Measurements from ENCODE around the gene MRPL40.

The MRPL40 gene

GRCh38 chr22:19463491-19464469 lies 31.4 kb downstream of the MRPL40 start:
- TF ChIP-seq POLR2A (IDR thresholded peaks at IDR 0.05; ENCODE audit: extremely low read depth, insufficient read length) (no peak), MYC (IDR thresholded peaks at IDR 0.05; ENCODE audit: low read depth, low read length) (no peak), CTCF (IDR thresholded peaks at IDR 0.05; ENCODE audit: low read depth, low read length) (no peak)
- TF ChIP-seq, protein P1, sequence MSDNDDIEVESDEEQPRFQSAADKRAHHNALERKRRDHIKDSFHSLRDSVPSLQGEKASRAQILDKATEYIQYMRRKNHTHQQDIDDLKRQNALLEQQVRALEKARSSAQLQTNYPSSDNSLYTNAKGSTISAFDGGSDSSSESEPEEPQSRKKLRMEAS (IDR thresholded peaks at IDR 0.05; ENCODE audit: low read depth, low read length): no peak
- DNase-seq (ENCODE audit: low read depth): no peak
- H3K4me3 ChIP-seq (ENCODE audit: low read depth, low read length): no peak overlapping the region

GRCh38 chr22:19464546-19464945 lies 32.2 kb downstream of the MRPL40 start:
- DNase-seq (ENCODE audit: low read depth): no peak

DNA sequence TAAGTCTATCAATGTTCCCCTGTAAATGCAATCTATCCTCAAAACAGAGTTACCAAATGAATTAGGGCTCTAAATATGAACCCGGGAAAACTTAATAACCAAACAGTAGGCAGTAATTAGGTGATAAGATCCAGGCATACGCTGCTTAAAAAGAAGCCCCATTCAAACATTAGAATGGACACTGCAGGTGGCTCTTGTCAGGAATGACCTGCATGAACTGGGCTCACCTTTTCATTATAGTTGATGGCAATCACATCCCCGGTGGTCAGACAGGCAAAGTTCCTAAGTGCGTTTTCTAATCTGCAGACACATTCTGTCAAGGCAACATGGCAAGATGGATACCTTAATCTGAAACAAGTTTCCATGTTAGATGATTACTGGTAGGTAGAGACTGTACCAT lies 32.6 kb downstream of the MRPL40 start:
- DNase-seq (ENCODE audit: low read depth): no peak
- no peak for TF ChIP-seq MYC (IDR thresholded peaks at IDR 0.05; ENCODE audit: low read depth, low read length)
- no peak for TF ChIP-seq POLR2A (IDR thresholded peaks at IDR 0.05; ENCODE audit: extremely low read depth, insufficient read length)
- TF ChIP-seq, protein P1 (IDR thresholded peaks at IDR 0.05; ENCODE audit: low read depth, low read length): no peak
- no peak for TF ChIP-seq CTCF (IDR thresholded peaks at IDR 0.05; ENCODE audit: low read depth, low read length)
- no peak overlapping the region for H3K4me3 ChIP-seq (ENCODE audit: low read depth, low read length)

More at GRCh38 chr22:19464546-19464945, 32.2 kb downstream of the MRPL40 start:
- TF ChIP-seq MYC (IDR thresholded peaks at IDR 0.05; ENCODE audit: low read depth, low read length): no peak
- TF ChIP-seq POLR2A (IDR thresholded peaks at IDR 0.05; ENCODE audit: extremely low read depth, insufficient read length): no peak
- TF ChIP-seq, protein P1 (IDR thresholded peaks at IDR 0.05; ENCODE audit: low read depth, low read length): no peak
- H3K4me3 ChIP-seq (ENCODE audit: low read depth, low read length): no peak overlapping the region

- no peak overlapping the region for H3K4me3 ChIP-seq (ENCODE audit: low read depth, low read length)
- no peak for DNase-seq (ENCODE audit: low read depth)
These were observed 33.9 kb downstream of the MRPL40 start for GRCh38 chr22:19466126-19466716.

GRCh38 chr22:19466848-19467752 lies 34.8 kb downstream of the MRPL40 start:
- no peak for TF ChIP-seq POLR2A (IDR thresholded peaks at IDR 0.05; ENCODE audit: extremely low read depth, insufficient read length)
- TF ChIP-seq, protein P1 (IDR thresholded peaks at IDR 0.05; ENCODE audit: low read depth, low read length): no peak
- no peak for TF ChIP-seq MYC (IDR thresholded peaks at IDR 0.05; ENCODE audit: low read depth, low read length)
- no peak for TF ChIP-seq CTCF (IDR thresholded peaks at IDR 0.05; ENCODE audit: low read depth, low read length)
- no peak overlapping the region for H3K4me3 ChIP-seq (ENCODE audit: low read depth, low read length)
- no peak for DNase-seq (ENCODE audit: low read depth)

More at GRCh38 chr22:19466126-19466716, 33.9 kb downstream of the MRPL40 start:
- TF ChIP-seq POLR2A (IDR thresholded peaks at IDR 0.05; ENCODE audit: extremely low read depth, insufficient read length) (no peak), CTCF (IDR thresholded peaks at IDR 0.05; ENCODE audit: low read depth, low read length) (no peak), MYC (IDR thresholded peaks at IDR 0.05; ENCODE audit: low read depth, low read length) (no peak)
- TF ChIP-seq, protein P1 (IDR thresholded peaks at IDR 0.05; ENCODE audit: low read depth, low read length): no peak
